ENCODE measurements around the gene LMBR1.
A peak's percentile ranks its signal among the peaks of the same experiment; 100 is the strongest.
"Not testable (repeated sequence)": the region's sequence is repeated elsewhere in the genome, so short reads cannot be mapped to it uniquely, and the experiment has no call there.

Gene LMBR1

DNA sequence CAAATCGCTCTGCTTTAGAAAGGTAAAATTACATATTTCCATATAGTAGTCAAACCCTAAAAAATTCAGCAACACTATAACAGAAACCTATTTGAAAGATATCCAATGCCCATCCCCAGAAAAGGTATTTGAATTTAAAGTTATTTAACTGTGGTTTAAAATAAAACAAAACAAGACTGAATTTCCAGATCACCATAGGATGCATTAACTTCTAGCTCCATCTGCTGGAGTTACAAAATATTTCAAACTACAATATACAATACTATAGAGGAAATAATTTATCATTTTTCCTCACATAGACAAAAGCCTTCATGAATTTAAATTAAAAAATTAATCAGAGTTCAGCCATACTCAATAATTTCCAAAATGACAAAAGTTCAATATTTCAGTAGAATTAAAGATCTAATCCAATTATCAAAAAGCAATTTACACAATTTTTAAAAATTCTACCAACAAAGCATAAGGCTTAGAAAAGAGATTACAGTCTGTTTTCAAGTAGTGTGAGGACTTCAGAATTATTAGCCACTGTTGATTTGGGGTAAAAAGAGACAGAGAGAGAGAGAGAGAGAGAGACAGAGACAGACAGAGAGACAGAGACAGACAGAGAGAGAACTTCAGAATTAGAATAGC lies 75.9 kb downstream of the LMBR1 start:
- DNase-seq (ENCODE audit: insufficient read length, low spot score) (no peak), FAIRE-seq (peak; percentile 43)
- no peak for TF ChIP-seq POLR2AphosphoS5 (IDR thresholded peaks at IDR 0.05; ENCODE audit: low read depth, low read length)
- no peak for TF ChIP-seq PAX5 (IDR thresholded peaks at IDR 0.05; ENCODE audit: insufficient read depth, low read length, severe bottlenecking)
- TF ChIP-seq POLR2A (IDR thresholded peaks at IDR 0.05; ENCODE audit: low read depth, low read length), result no peak
- TF ChIP-seq TAF1 (IDR thresholded peaks at IDR 0.05; ENCODE audit: low read depth, low read length), result no peak
- no peak for TF ChIP-seq POU2F2 (IDR thresholded peaks at IDR 0.05; ENCODE audit: low read depth, low read length)
- TF ChIP-seq SPI1 (IDR thresholded peaks at IDR 0.05; ENCODE audit: low read depth, low read length), result no peak

GRCh38 chr7:156811706-156812105 lies 81.3 kb downstream of the LMBR1 start:
- FAIRE-seq (no peak), DNase-seq (ENCODE audit: insufficient read length, low spot score) (no peak)
- TF ChIP-seq POLR2A (IDR thresholded peaks at IDR 0.05; ENCODE audit: low read depth, low read length), result no peak
- no peak for TF ChIP-seq POLR2AphosphoS5 (IDR thresholded peaks at IDR 0.05; ENCODE audit: low read depth, low read length)
- no peak for TF ChIP-seq TAF1 (IDR thresholded peaks at IDR 0.05; ENCODE audit: low read depth, low read length)
- TF ChIP-seq POU2F2 (IDR thresholded peaks at IDR 0.05; ENCODE audit: low read depth, low read length), result no peak
- no peak for TF ChIP-seq PAX5 (IDR thresholded peaks at IDR 0.05; ENCODE audit: insufficient read depth, low read length, severe bottlenecking)
- no peak for TF ChIP-seq SPI1 (IDR thresholded peaks at IDR 0.05; ENCODE audit: low read depth, low read length)

DNA sequence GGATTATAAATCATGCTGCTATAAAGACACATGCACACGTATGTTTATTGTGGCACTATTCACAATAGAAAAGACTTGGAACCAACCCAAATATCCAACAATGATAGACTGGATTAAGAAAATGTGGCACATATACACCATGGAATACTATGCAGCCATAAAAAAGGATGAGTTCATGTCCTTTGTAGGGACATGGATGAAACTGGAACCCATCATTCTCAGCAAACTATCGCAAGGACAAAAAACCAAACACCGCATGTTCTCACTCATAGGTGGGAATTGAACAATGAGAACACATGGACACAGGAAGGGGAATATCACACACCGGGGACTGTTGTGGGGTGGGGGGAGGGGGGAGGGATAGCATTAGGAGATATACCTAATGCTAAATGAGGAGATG lies 89.3 kb downstream of the LMBR1 start:
- FAIRE-seq; DNase-seq (ENCODE audit: insufficient read length, low spot score): not testable (repeated sequence)

DNA sequence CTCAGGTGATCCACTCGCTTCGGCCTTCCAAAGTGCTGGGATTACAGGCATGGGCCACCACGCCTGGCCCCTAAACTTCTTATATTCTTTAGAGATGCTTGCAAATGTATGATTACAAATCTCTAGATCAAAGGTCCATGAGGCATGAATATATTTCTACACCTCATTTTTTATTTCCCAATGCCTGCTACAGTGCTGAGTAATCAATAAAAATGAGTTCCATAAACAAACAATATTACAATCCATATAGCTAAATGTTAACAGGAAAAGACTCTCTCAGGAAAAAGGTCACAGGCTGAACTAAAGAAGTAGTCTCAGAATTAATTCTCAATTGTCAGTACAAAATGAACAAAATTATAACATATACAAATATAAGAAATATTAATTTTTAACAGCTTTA lies 90.8 kb downstream of the LMBR1 start:
- TF ChIP-seq TAF1 (IDR thresholded peaks at IDR 0.05; ENCODE audit: low read depth, low read length) (no peak), SPI1 (IDR thresholded peaks at IDR 0.05; ENCODE audit: low read depth, low read length) (no peak), POLR2AphosphoS5 (IDR thresholded peaks at IDR 0.05; ENCODE audit: low read depth, low read length) (no peak), POLR2A (IDR thresholded peaks at IDR 0.05; ENCODE audit: low read depth, low read length) (no peak)
- FAIRE-seq, result no peak
- DNase-seq (ENCODE audit: insufficient read length, low spot score), result no peak

GRCh38 chr7:156795415-156795814 lies 97.6 kb downstream of the LMBR1 start:
- no peak for DNase-seq (ENCODE audit: insufficient read length, low spot score)
- TF ChIP-seq TAF1 (IDR thresholded peaks at IDR 0.05; ENCODE audit: low read depth, low read length) (no peak), POLR2AphosphoS5 (IDR thresholded peaks at IDR 0.05; ENCODE audit: low read depth, low read length) (no peak), POLR2A (IDR thresholded peaks at IDR 0.05; ENCODE audit: low read depth, low read length) (no peak), PAX5 (IDR thresholded peaks at IDR 0.05; ENCODE audit: insufficient read depth, low read length, severe bottlenecking) (no peak), SPI1 (IDR thresholded peaks at IDR 0.05; ENCODE audit: low read depth, low read length) (no peak), POU2F2 (IDR thresholded peaks at IDR 0.05; ENCODE audit: low read depth, low read length) (no peak)
- no peak for FAIRE-seq

GRCh38 chr7:156793334-156793733 lies 99.6 kb downstream of the LMBR1 start:
- TF ChIP-seq POU2F2 (IDR thresholded peaks at IDR 0.05; ENCODE audit: low read depth, low read length) (no peak), PAX5 (IDR thresholded peaks at IDR 0.05; ENCODE audit: insufficient read depth, low read length, severe bottlenecking) (no peak), POLR2A (IDR thresholded peaks at IDR 0.05; ENCODE audit: low read depth, low read length) (no peak), POLR2AphosphoS5 (IDR thresholded peaks at IDR 0.05; ENCODE audit: low read depth, low read length) (no peak), SPI1 (IDR thresholded peaks at IDR 0.05; ENCODE audit: low read depth, low read length) (no peak), TAF1 (IDR thresholded peaks at IDR 0.05; ENCODE audit: low read depth, low read length) (no peak)
- DNase-seq (ENCODE audit: insufficient read length, low spot score) (no peak), FAIRE-seq (no peak)

DNA sequence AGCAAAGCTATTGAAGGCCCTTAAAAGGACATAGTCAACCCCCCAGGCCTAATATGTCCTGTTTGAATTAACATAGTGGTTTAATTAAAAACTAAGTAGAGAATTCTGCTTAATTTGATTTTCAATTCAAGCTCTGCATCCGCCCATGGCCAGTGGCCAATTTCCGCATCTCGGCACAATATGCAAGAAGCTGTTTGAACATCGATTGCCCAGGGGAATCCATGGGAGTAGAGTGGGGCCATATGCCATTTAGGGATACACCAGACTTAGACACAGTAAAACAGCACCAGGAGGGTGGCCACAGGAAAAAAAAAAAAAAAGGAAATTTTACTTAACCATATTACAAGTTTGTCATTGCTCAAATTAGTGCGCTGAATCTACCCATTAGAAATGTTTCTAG lies 100.4 kb downstream of the LMBR1 start:
- TF ChIP-seq TAF1 (IDR thresholded peaks at IDR 0.05; ENCODE audit: low read depth, low read length) (no peak), POLR2A (IDR thresholded peaks at IDR 0.05; ENCODE audit: low read depth, low read length) (no peak), POU2F2 (IDR thresholded peaks at IDR 0.05; ENCODE audit: low read depth, low read length) (no peak), SPI1 (IDR thresholded peaks at IDR 0.05; ENCODE audit: low read depth, low read length) (no peak), PAX5 (IDR thresholded peaks at IDR 0.05; ENCODE audit: insufficient read depth, low read length, severe bottlenecking) (no peak), POLR2AphosphoS5 (IDR thresholded peaks at IDR 0.05; ENCODE audit: low read depth, low read length) (no peak)
- DNase-seq (ENCODE audit: insufficient read length, low spot score) (no peak), FAIRE-seq (no peak)

GRCh38 chr7:156791241-156791640 lies 101.7 kb downstream of the LMBR1 start:
- FAIRE-seq, result no peak
- DNase-seq (ENCODE audit: insufficient read length, low spot score), result no peak
- TF ChIP-seq SPI1 (IDR thresholded peaks at IDR 0.05; ENCODE audit: low read depth, low read length), result 0 out of 2 replicates have a peak, but pooled peaks have one; percentile 2
- TF ChIP-seq TAF1 (IDR thresholded peaks at IDR 0.05; ENCODE audit: low read depth, low read length), result no peak

DNA sequence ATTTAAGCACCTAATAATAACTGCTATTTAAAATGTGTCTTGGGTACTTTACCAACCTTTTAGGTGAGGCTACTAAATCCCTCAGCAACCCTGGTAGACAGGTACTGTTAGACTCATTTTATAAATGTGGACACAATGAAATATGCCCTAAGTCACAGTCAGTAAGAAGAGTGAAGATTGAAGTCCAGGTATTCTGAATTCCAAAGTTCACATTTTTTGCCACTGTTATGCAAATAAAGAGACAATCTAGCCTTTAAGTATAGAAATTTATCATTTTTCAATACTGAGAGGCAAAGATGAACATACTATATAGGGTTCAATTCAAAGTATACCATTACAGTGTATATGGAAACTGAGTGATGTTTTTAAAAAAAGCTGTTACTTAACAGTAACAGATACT lies 102.7 kb downstream of the LMBR1 start:
- no peak for TF ChIP-seq POU2F2 (IDR thresholded peaks at IDR 0.05; ENCODE audit: low read depth, low read length)
- no peak for TF ChIP-seq PAX5 (IDR thresholded peaks at IDR 0.05; ENCODE audit: insufficient read depth, low read length, severe bottlenecking)
- no peak for TF ChIP-seq POLR2A (IDR thresholded peaks at IDR 0.05; ENCODE audit: low read depth, low read length)
- TF ChIP-seq POLR2AphosphoS5 (IDR thresholded peaks at IDR 0.05; ENCODE audit: low read depth, low read length), result no peak
- TF ChIP-seq SPI1 (IDR thresholded peaks at IDR 0.05; ENCODE audit: low read depth, low read length), result no peak
- no peak for TF ChIP-seq TAF1 (IDR thresholded peaks at IDR 0.05; ENCODE audit: low read depth, low read length)
- DNase-seq (ENCODE audit: insufficient read length, low spot score) (no peak), FAIRE-seq (no peak)

DNA sequence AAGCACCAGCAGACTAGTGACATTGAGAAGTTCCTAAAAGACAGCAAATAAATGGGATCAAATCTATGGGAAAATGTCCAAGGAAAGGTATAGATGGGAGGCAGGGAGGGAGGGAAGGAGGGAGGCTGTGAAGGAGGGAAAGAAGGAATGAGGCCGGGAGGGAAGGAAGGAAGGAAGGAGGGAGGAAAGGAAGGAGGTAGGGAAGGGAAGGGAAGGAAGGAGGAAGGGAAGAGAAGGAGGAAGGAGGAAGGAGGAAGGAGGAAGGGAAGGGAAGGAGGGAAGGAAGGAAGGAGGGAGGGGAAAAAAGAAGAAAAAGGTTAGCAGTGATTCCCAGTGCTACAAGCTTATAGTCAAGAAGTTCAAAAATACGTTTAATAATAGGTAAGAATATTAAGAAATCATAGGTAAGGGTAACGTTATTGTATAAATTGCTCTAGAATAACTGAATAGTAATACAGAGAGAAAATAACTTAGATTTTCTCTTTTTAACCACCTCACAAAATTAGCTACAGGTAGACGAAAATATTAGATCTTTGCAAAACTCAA lies 106.9 kb downstream of the LMBR1 start:
- no peak for TF ChIP-seq PAX5 (IDR thresholded peaks at IDR 0.05; ENCODE audit: insufficient read depth, low read length, severe bottlenecking)
- DNase-seq (ENCODE audit: insufficient read length, low spot score), result no peak
- FAIRE-seq, result no peak

Data from GM12891 (cell line).